Left renal pelvis (tissue), 4 donors: Measurements from ENCODE around the gene TAF1C. TPM values are rescaled to one million over a fixed set of nuclear protein-coding genes. Genes with fewer than 3 reads are reported as not detected.

Experiments
- DNase-seq, 4 donors: peaks; one replicate each; pipeline ENCODE4 v3.0.0-alpha.2; 2013; ENCODE audit warnings: low read depth in 4 of 4, low spot score in 3 of 4
- polyA plus RNA-seq, 4 donors: library from polyadenylated mRNA; unstranded; fragments of 120-200 nt; gene quantifications; one replicate each; pipeline ENCODE4 v1.2.1, GENCODE V29; 2013; ENCODE audit not compliant: insufficient read length in 4 of 4

TAF1C gene
- polyA plus RNA-seq, 4 donors, result 27.7 to 65.0 (median 37.7) TPM

GRCh38 chr16:84165746-84166145 is 21.1 kb downstream of the TAF1C start:
- no peak for DNase-seq

- no peak for DNase-seq
Measured at GRCh38 chr16:84161801-84162200, 25.1 kb downstream of the TAF1C start.

GRCh38 chr16:84161037-84161436 is 25.8 kb downstream of the TAF1C start:
- DNase-seq, result no peak

- no peak for DNase-seq
Measured at GRCh38 chr16:84159800-84160199, 27.1 kb downstream of the TAF1C start.

GRCh38 chr16:84159007-84159406 is 27.9 kb downstream of the TAF1C start:
- DNase-seq, result no peak

- DNase-seq, result no peak
Measured at GRCh38 chr16:84156342-84156784, 30.5 kb downstream of the TAF1C start.

- no peak for DNase-seq
Measured at GRCh38 chr16:84155771-84156170, 31.1 kb downstream of the TAF1C start.

GRCh38 chr16:84155226-84155625 is 31.6 kb downstream of the TAF1C start:
- no peak for DNase-seq

- DNase-seq, result no peak
Measured at GRCh38 chr16:84153660-84154214, 33.1 kb downstream of the TAF1C start.

- DNase-seq, result no peak
Measured at GRCh38 chr16:84150926-84151325, 35.9 kb downstream of the TAF1C start.

- peak; percentile 73 to 89 (median 82) for DNase-seq
Measured at GRCh38 chr16:84144859-84145639, 41.8 kb downstream of the TAF1C start, which contains the start of the genes DNAAF1 and HSDL1. TSS of gene DNAAF1 (plus strand) at chr16:84145308. CDS start at chr16:84145441, 133 bp downstream. TSS of gene HSDL1 (minus strand) at chr16:84145177. CDS start at chr16:84131321, 13,856 bp downstream.

GRCh38 chr16:84144209-84144858 is 42.5 kb downstream of the TAF1C start:
- DNase-seq, result no peak

- DNase-seq, result no peak
Measured at GRCh38 chr16:84143784-84144199, 43.1 kb downstream of the TAF1C start.

GRCh38 chr16:84143081-84143480 is 43.8 kb downstream of the TAF1C start:
- no peak for DNase-seq

GRCh38 chr16:84141143-84141670 is 45.6 kb downstream of the TAF1C start:
- no peak for DNase-seq

- no peak for DNase-seq
Measured at GRCh38 chr16:84139628-84140258, 47.1 kb downstream of the TAF1C start.

- no peak for DNase-seq
Measured at GRCh38 chr16:84138824-84139627, 47.8 kb downstream of the TAF1C start.

- DNase-seq, result no peak
Measured at GRCh38 chr16:84138500-84138823, 48.4 kb downstream of the TAF1C start.

GRCh38 chr16:84137769-84138357 is 49.0 kb downstream of the TAF1C start:
- no peak for DNase-seq

- no peak for DNase-seq
Measured at GRCh38 chr16:84137287-84137686, 49.6 kb downstream of the TAF1C start.
